Endothelial cell of umbilical vein (primary cell): ENCODE data around the gene MED25. TPM values are rescaled to one million over a fixed set of nuclear protein-coding genes. Genes with fewer than 3 reads are reported as not detected.

Experiments used
- BruUV-seq: library from RNA; stranded (reverse); fragments of 400-500 nt; replicated peaks from 2 replicates; lab custom pipeline; 2021; lab: Mats Ljungman, UMichigan
- CTCF ChIA-PET: fragments of 300-600, 350-600 bp; sonication (Branson Sonifier 250); formaldehyde crosslinking; loops from one replicate; lab custom pipeline; 2021; ENCODE audit warnings: antibody characterized with exemption, inconsistent platforms; lab: Charles Lee
- POLR2A ChIA-PET: fragments of 300-600, 350-600 bp; sonication (Branson Sonifier 250); formaldehyde crosslinking; loops from one replicate; lab custom pipeline; 2021; ENCODE audit warnings: antibody characterized with exemption, inconsistent platforms; lab: Charles Lee
- DNase-seq: peaks from one replicate; pipeline ENCODE4 v3.0.0-alpha.2; 2011; ENCODE audit warnings: low read depth, low spot score
- FAIRE-seq: peaks from 2 replicates; lab custom pipeline; 2011; peaks lifted over from hg19 to GRCh38; lab: Jason Lieb, UNC
- H2AFZ ChIP-seq: 2 replicates; pipeline ENCODE4 v1.6.0; 2012; ENCODE audit warnings: low read depth, low read length, control low read depth, inconsistent platforms
- H3K27ac ChIP-seq: 2 replicates; pipeline ENCODE4 v1.5.1; 2011; ENCODE audit warnings: low read depth, mild to moderate bottlenecking, control low read depth, low read length, moderate library complexity; ENCODE audit not compliant: insufficient read depth
- H3K27me3 ChIP-seq, 2 experiments: 2 replicates each; pipeline versions ENCODE4 v1.6.0 to v1.6.1; 2011; ENCODE audit warnings: low read length in 2 of 2, mixed read lengths in 1 of 2; ENCODE audit not compliant: control insufficient read depth in 2 of 2, insufficient read depth in 2 of 2
- H3K36me3 ChIP-seq, 2 experiments: 2 replicates in 1 of 2; 3 replicates in 1 of 2; pipeline ENCODE4 v1.5.1; 2011; ENCODE audit warnings: low read length in 2 of 2, mild to moderate bottlenecking in 1 of 2, moderate library complexity in 1 of 2; ENCODE audit not compliant: control insufficient read depth in 2 of 2, insufficient read depth in 2 of 2; ENCODE audit errors: extremely low read depth in 1 of 2
- H3K4me1 ChIP-seq: 3 replicates; pipeline ENCODE4 v1.5.1; 2011; ENCODE audit warnings: mild to moderate bottlenecking, low read length; ENCODE audit not compliant: control insufficient read depth, insufficient read depth; ENCODE audit errors: extremely low read depth
- H3K4me2 ChIP-seq: 2 replicates; pipeline ENCODE4 v1.6.1; 2011; ENCODE audit warnings: low read length, control low read depth, mixed read lengths; ENCODE audit not compliant: insufficient read depth
- H3K4me3 ChIP-seq, 3 experiments: fragments of 200-600 bp in 1 of 3; sonication (generic), shearing (Covaris generic) in 1 of 3; replicated peaks in 1 of 3; 2 replicates each; pipeline ENCODE4 v1.5.1; 2011 to 2016; ENCODE audit warnings: control low read depth in 3 of 3, low read length in 3 of 3, mild to moderate bottlenecking in 2 of 3, inconsistent platforms in 1 of 3, low read depth in 1 of 3, moderate library complexity in 1 of 3; ENCODE audit not compliant: insufficient read depth in 1 of 3
- H3K79me2 ChIP-seq: 2 replicates; pipeline ENCODE4 v1.6.0; 2012; ENCODE audit warnings: low read length, inconsistent platforms; ENCODE audit not compliant: control insufficient read depth, insufficient read depth
- H3K9ac ChIP-seq: replicated peaks from 2 replicates; pipeline ENCODE3; 2011; ENCODE audit warnings: low read length, control low read depth; ENCODE audit not compliant: insufficient read depth; ENCODE audit errors: extremely low read depth
- H3K9me1 ChIP-seq: replicated peaks from 3 replicates; pipeline ENCODE4 v1.6.0; 2011; ENCODE audit warnings: mild to moderate bottlenecking, low read length; ENCODE audit not compliant: control insufficient read depth, insufficient read depth; ENCODE audit errors: extremely low read depth
- H3K9me3 ChIP-seq: replicated peaks from 2 replicates; pipeline ENCODE4 v1.5.1; 2012; ENCODE audit warnings: low read length, inconsistent platforms; ENCODE audit not compliant: control insufficient read depth, insufficient read depth
- H4K20me1 ChIP-seq: replicated peaks from 2 replicates; pipeline ENCODE3; 2011; ENCODE audit warnings: mild to moderate bottlenecking, low read length; ENCODE audit not compliant: control insufficient read depth, insufficient read depth; ENCODE audit errors: extremely low read depth
- CTCF ChIP-seq, 2 donors: IDR thresholded peaks; 1 replicate in 1 of 2; 2 replicates in 1 of 2; pipeline ENCODE4 v1.5.1; 2011; ENCODE audit warnings: low read length in 2 of 2, mild to moderate bottlenecking in 2 of 2, moderate library complexity in 2 of 2, control low read depth in 1 of 2, inconsistent platforms in 1 of 2, low read depth in 1 of 2; ENCODE audit not compliant: insufficient read depth in 1 of 2; ENCODE audit errors: extremely low read depth in 1 of 2
- EZH2 ChIP-seq: IDR thresholded peaks from 2 replicates; pipeline ENCODE4 v1.6.1; 2012; ENCODE audit warnings: borderline replicate concordance, low read depth, mild to moderate bottlenecking, moderate library complexity, low read length, inconsistent platforms; ENCODE audit not compliant: severe bottlenecking
- FOS ChIP-seq: IDR thresholded peaks from 2 replicates; pipeline ENCODE4 v1.6.1; 2011; ENCODE audit warnings: mild to moderate bottlenecking, low read length, moderate library complexity, borderline replicate concordance; ENCODE audit not compliant: insufficient read depth
- GATA2 ChIP-seq: IDR thresholded peaks from 2 replicates; pipeline ENCODE4 v1.7.0; 2011; ENCODE audit warnings: low read depth, mild to moderate bottlenecking, moderate library complexity, mixed read lengths, low read length; ENCODE audit not compliant: insufficient read length, insufficient read depth
- JUN ChIP-seq: IDR thresholded peaks from 2 replicates; pipeline ENCODE4 v1.6.1; 2011; ENCODE audit warnings: borderline replicate concordance, low read depth; ENCODE audit not compliant: insufficient read length, insufficient read depth
- MAX ChIP-seq: IDR thresholded peaks from 2 replicates; pipeline ENCODE4 v1.6.1; 2011; ENCODE audit not compliant: insufficient read depth, insufficient read length
- MYC ChIP-seq: IDR thresholded peaks from one replicate; pipeline ENCODE4 v1.6.1; 2011; ENCODE audit warnings: mild to moderate bottlenecking, low read depth, low read length
- POLR2A ChIP-seq: IDR thresholded peaks from 2 replicates; pipeline ENCODE4 v1.6.1; 2012; ENCODE audit warnings: low read depth, mild to moderate bottlenecking, control low read depth, low read length
- POLR2AphosphoS5 ChIP-seq: IDR thresholded peaks from 2 replicates; pipeline ENCODE4 v1.6.1; 2012; ENCODE audit warnings: low read depth, mild to moderate bottlenecking, control low read depth, low read length, moderate library complexity; ENCODE audit not compliant: insufficient read depth
- dilution Hi-C: fragments of 300-500 bp; cut with MboI; formaldehyde crosslinking; loops from one replicate; pipeline ENCODE4 v1.15.0; 2019; ENCODE audit warnings: low sequenced_read_pairs; ENCODE audit not compliant: extremely low pct_ligation_motif_present
- intact Hi-C: fragments of 100-400 bp; cut with micrococcal nuclease; formaldehyde crosslinking; loops from one replicate; pipeline ENCODE4 v1.10.0; 2022
- polyA plus RNA-seq, 4 experiments: library from polyadenylated mRNA; depleted of rRNA in 3 of 4; stranded (reverse) in 3 of 4; unstranded in 1 of 4; fragments of >200 nt; gene quantifications; 2 replicates each; pipeline versions ENCODE4 v1.2.1 to v1.2.3, GENCODE V29; 2011 to 2012; ENCODE audit warnings: missing spikeins in 1 of 4
- total RNA-seq: library from RNA; stranded (reverse); gene quantifications from 2 replicates; pipeline ENCODE4 v1.2.3, GENCODE V29; 2021

Gene MED25
- total and polyA plus RNA-seq, 2 donors (not counting 3 experiments of a cell fraction or from before 2014, with no cell fraction given), result 31.7 to 62.9 TPM

GRCh38 chr19:49803529-49803856, 14.6 kb upstream of the MED25 start:
- Histone ChIP-seq H3K4me3 (no peak overlapping the region), H3K27me3 (no peaks in the 10 kb centered on the region), H2AFZ (no peak overlapping the region), H3K4me2 (no peak overlapping the region), H3K27ac (no peak overlapping the region), H3K36me3 (peaks cover 7 to 25% of the 10 kb centered on the region in 2 experiments), H3K9me1 (no peaks in the 10 kb centered on the region), H4K20me1 (no peaks in the 10 kb centered on the region), H3K79me2 (no peaks in the 10 kb centered on the region), H3K9me3 (no peaks in the 10 kb centered on the region), H3K4me1 (no peaks in the 10 kb centered on the region), H3K9ac (no peak overlapping the region)
- intact Hi-C loops, result no loop called here
- DNase-seq (no peak), FAIRE-seq (no peak)
- CTCF ChIA-PET, result no interaction called here
- TF ChIP-seq POLR2AphosphoS5 (no peak), EZH2 (no peak), MAX (no peak), GATA2 (no peak), POLR2A (no peak), JUN (no peak), CTCF (IDR thresholded peaks at IDR 0.05; ENCODE audit: extremely low read depth in 1 of 2, insufficient read depth in 1 of 2, low read depth in 1 of 2, low read length in 2 of 2) (no peak), FOS (no peak), MYC (no peak)
- POLR2A ChIA-PET, result no interaction called here
- BruUV-seq, result no TSS peak
- dilution Hi-C loops, result no loop called here
